ENCODE data around the gene RNU7-1.

Gene RNU7-1

GRCh38 chr12:6919588-6919987 lies 24.0 kb upstream of the RNU7-1 start:
- no peak for FAIRE-seq

DNA sequence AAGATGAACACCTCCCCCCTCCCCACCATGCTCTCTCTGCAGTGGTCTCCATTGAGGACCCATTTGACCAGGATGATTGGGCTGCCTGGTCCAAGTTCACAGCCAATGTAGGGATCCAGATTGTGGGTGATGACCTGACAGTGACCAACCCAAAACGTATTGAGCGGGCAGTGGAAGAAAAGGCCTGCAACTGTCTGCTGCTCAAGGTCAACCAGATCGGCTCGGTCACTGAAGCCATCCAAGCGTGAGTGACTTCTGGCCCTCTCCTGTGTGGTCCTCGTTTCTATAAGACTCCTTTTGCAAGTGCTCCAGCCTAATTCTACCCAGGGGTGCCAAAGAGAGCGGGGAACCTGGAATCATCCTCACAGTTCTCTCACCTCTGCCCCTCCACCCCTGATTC lies 22.1 kb upstream of the RNU7-1 start:
- FAIRE-seq: no peak

GRCh38 chr12:6921996-6922946 lies 21.3 kb upstream of the RNU7-1 start:
- no peak for FAIRE-seq

- no peak for FAIRE-seq
These were observed 20.4 kb upstream of the RNU7-1 start for GRCh38 chr12:6923003-6923732.

DNA sequence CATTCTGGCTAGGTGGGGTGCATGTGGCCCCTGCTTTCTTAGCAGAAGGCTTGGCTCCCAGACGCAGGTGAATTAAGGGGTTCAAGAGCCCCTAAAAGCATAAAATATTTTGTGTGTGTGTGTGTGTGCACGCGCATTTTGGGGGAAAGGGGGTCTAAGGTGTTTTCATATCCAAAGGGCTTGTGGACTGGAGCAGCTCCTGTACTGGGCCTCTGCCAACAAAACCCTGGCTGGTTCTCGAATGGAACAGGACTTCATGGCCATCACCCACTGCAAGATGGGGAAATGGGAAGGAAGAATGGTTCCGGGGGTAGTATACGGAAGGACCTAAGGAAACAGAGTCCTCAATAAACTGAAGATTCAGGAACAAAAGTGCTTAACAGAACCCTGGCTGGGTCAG lies 19.8 kb upstream of the RNU7-1 start:
- no peak for FAIRE-seq

DNA sequence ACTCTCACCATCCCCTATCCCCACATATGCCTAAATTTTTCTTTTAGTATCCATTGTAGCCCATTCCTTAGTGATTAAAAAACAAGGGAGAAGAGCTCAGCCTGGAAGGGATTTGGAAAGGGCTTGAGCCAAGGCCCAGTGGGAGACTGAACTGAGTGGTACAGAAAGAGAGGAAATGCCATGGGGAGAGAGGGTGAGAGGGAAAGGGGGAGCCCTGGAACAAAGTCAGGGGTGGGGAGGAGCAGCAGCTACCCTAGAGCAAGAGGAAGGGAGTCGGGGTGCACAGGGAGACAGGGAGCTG lies 18.4 kb upstream of the RNU7-1 start:
- no peak for FAIRE-seq

- FAIRE-seq: peak; percentile 93
These were observed 17.9 kb upstream of the RNU7-1 start for GRCh38 chr12:6925540-6926279.

GRCh38 chr12:6927379-6928021 lies 16.1 kb upstream of the RNU7-1 start, which contains the start of gene ATN1:
TSS of gene ATN1 (plus strand) at chr12:6927959. CDS start at chr12:6934002, 6,043 bp downstream.
- FAIRE-seq: no peak

GRCh38 chr12:6928022-6928702 lies 15.5 kb upstream of the RNU7-1 start:
- FAIRE-seq: no peak

- no peak for FAIRE-seq
These were observed 14.8 kb upstream of the RNU7-1 start for GRCh38 chr12:6928703-6929407.

DNA sequence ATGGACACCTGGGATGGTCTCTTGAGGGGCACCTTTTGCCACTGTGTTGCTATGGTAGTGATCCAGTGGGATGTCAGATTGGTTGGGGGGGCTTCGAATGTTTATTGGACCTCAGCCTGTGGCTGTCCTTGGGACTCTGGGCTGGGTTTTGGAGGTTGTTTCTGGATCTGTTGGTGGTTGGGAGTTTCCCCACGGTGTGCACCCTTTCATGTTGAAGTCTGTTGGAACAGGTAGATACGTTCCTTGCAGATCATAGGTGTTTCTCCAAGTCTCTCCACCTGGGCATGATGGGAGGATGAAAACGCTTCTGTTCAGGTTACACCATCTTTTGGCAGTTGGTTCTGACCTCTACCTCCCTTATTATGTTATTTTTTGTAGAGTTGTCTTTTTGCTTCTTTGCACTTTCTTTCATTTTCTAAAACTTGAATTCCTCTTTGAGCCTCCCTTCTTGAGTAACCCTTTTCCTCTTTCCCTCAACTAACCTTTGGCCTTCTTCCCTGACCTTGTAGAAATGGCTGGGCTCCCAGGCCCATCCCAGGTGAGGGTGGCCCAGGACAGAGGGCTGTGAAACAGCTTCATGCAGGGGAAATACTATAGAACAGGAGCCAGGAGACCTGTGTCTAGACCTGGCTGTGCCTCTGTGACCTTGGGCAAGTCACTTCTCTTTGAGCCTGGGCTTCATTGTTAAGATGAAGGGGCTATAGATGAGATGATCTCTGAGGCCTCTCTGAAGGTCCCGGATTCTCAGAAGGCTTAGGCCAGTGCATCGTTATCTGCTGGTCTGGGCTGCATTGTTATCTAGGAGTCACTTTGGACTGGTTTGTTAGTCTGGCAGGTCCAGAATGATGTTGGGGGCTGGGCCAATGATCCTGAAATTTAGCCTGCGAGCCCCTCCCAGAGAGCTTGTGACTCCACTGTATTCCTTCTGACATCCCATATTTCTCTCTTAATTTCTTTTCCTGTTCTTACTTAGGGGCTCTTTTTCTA lies 13.9 kb upstream of the RNU7-1 start:
- FAIRE-seq: no peak

DNA sequence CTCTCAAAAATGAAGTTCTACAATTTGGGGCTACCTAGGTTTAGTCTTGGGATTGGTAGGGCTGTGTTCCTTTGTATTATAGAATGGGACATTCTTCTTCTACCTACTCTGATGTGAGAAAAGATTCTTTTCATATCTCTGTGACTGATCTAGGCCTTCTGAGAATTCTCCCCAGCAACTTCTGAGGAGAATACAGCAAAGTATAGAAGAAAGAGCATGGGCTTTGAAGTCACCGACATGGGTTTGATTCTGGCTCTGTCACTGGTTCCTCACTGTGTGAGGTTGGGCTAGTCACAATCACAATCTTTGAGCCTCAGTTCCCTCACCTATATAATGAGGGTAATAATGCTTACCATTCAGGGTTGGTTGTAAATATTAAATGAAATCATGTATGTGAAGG lies 10.8 kb upstream of the RNU7-1 start:
- FAIRE-seq: no peak

DNA sequence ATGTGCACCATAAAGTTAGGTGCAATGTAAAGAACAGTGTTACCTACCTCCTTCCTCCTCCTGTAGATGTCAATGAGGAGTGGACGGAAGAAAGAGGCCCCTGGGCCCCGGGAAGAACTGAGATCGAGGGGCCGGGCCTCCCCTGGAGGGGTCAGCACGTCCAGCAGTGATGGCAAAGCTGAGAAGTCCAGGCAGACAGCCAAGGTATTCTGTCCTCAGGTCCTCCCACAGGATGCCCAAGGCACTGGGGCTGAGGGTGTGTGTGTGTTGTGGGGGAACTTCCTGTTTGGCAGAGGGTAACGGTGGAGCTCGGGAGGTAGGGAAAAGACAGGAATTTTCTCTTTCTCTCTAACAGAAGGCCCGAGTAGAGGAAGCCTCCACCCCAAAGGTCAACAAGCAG lies 9.5 kb upstream of the RNU7-1 start:
- no peak for FAIRE-seq

- no peak for FAIRE-seq
These were observed 8.0 kb upstream of the RNU7-1 start for GRCh38 chr12:6935371-6936193.

- no peak for FAIRE-seq
These were observed 7.4 kb upstream of the RNU7-1 start for GRCh38 chr12:6936194-6936635.

GRCh38 chr12:6936636-6937480 lies 6.8 kb upstream of the RNU7-1 start:
- FAIRE-seq: no peak

DNA sequence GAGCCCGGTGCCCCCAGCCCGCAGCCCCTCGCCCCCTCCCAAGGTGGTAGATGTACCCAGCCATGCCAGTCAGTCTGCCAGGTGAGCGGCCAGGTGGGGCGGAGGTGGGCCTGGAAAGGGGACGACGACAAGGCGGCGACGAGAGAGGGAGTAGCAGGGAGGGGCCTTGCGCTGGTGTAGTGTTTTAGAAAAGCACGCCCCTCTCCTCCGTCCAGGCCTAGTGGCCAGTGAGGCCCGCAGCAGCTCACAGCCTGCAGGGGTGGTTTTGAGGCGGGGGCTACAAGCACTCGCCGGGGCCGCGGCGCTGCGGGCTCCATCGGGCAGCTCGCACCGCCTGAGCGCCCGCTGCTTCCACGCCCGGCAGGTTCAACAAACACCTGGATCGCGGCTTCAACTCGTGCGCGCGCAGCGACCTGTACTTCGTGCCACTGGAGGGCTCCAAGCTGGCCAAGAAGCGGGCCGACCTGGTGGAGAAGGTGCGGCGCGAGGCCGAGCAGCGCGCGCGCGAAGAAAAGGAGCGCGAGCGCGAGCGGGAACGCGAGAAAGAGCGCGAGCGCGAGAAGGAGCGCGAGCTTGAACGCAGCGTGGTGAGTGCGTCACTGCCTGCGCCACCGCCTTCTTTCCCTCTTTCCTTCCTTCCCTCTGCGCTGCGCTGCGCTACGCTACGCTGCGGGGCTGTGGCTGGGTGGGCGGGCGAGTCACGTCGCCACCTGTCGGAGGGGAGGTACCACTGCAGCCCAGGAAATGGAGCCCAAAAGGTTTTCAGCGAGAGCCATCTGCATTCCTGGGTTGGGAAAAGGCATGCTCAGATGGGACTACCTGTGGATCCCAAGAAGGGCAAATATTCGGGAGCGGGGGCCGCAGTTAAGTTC lies 5.9 kb upstream of the RNU7-1 start:
- FAIRE-seq: peak; percentile 62
